ENCODE results near the gene ZNF710.

ZNF710 gene

GRCh38 chr15:90101130-90101968, 100.2 kb downstream of the ZNF710 start:
- TF ChIP-seq EP300 (IDR thresholded peaks at IDR 0.05; ENCODE audit: borderline replicate concordance) (no peak), ZBTB7A (IDR thresholded peaks at IDR 0.05; ENCODE audit: low read depth) (peak; percentile 77; the same call in 1 of the 2 replicates)

GRCh38 chr15:90101969-90102890, 101.1 kb downstream of the ZNF710 start, which contains the start of gene IDH2:
IDH2 (minus strand) TSS chr15:90102468; CDS start chr15:90102390, 78 bp downstream.
- TF ChIP-seq TEAD4 (IDR thresholded peaks at IDR 0.05), result no peak
- TF ChIP-seq CEBPB (IDR thresholded peaks at IDR 0.05), result no peak
- no peak for TF ChIP-seq TCF12 (IDR thresholded peaks at IDR 0.05; ENCODE audit: low read depth)
- peak; percentile 16; the same call in 1 of the 2 replicates for TF ChIP-seq REST (IDR thresholded peaks at IDR 0.05; ENCODE audit: low read depth)
- TF ChIP-seq YY1 (IDR thresholded peaks at IDR 0.05; ENCODE audit: low read depth), result 0 out of 2 replicates have a peak, but pooled peaks have one; percentile 25
- TF ChIP-seq FOXM1 (IDR thresholded peaks at IDR 0.05; ENCODE audit: borderline replicate concordance, low read depth), result no peak
- TF ChIP-seq ZBTB7A (IDR thresholded peaks at IDR 0.05; ENCODE audit: low read depth), result peak; percentile 17; the same call in 1 of the 2 replicates
- TF ChIP-seq TAF1 (IDR thresholded peaks at IDR 0.05; ENCODE audit: low read depth), result peak; percentile 63; the same call in 1 of the 2 replicates
- no peak for TF ChIP-seq CREB1 (IDR thresholded peaks at IDR 0.05; ENCODE audit: low read depth)
- TF ChIP-seq USF1 (IDR thresholded peaks at IDR 0.05), result no peak
- no peak for TF ChIP-seq NFIC (IDR thresholded peaks at IDR 0.05)
- no peak; the same call in 1 of the 2 replicates for TF ChIP-seq RAD21 (IDR thresholded peaks at IDR 0.05; ENCODE audit: low read depth)
- TF ChIP-seq EGR1 (IDR thresholded peaks at IDR 0.05), result no peak
- no peak for TF ChIP-seq EP300 (IDR thresholded peaks at IDR 0.05; ENCODE audit: borderline replicate concordance)
- TF ChIP-seq MAX (IDR thresholded peaks at IDR 0.05), result peak; percentile 54; the same call in 1 of the 2 replicates

GRCh38 chr15:90103701-90104329, 102.7 kb downstream of the ZNF710 start:
- TF ChIP-seq TAF1 (IDR thresholded peaks at IDR 0.05; ENCODE audit: low read depth) (no peak), USF1 (IDR thresholded peaks at IDR 0.05) (no peak), MAX (IDR thresholded peaks at IDR 0.05) (no peak), EP300 (IDR thresholded peaks at IDR 0.05; ENCODE audit: borderline replicate concordance) (no peak), YY1 (IDR thresholded peaks at IDR 0.05; ENCODE audit: low read depth) (no peak), FOXM1 (IDR thresholded peaks at IDR 0.05; ENCODE audit: borderline replicate concordance, low read depth) (no peak), NFIC (IDR thresholded peaks at IDR 0.05) (no peak), CEBPB (IDR thresholded peaks at IDR 0.05) (no peak), CREB1 (IDR thresholded peaks at IDR 0.05; ENCODE audit: low read depth) (no peak)

- no peak for TF ChIP-seq EGR1 (IDR thresholded peaks at IDR 0.05)
- TF ChIP-seq ZBTB7A (IDR thresholded peaks at IDR 0.05; ENCODE audit: low read depth), result 0 out of 2 replicates have a peak, but pooled peaks have one; percentile 7
- TF ChIP-seq REST (IDR thresholded peaks at IDR 0.05; ENCODE audit: low read depth), result no peak
- TF ChIP-seq NFIC (IDR thresholded peaks at IDR 0.05), result peak; percentile 91
- TF ChIP-seq CEBPB (IDR thresholded peaks at IDR 0.05), result peak; percentile 78
- no peak for TF ChIP-seq TAF1 (IDR thresholded peaks at IDR 0.05; ENCODE audit: low read depth)
- TF ChIP-seq TCF12 (IDR thresholded peaks at IDR 0.05; ENCODE audit: low read depth), result peak; percentile 89
- TF ChIP-seq USF1 (IDR thresholded peaks at IDR 0.05), result 0 out of 2 replicates have a peak, but pooled peaks have one; percentile 16
- no peak for TF ChIP-seq RAD21 (IDR thresholded peaks at IDR 0.05; ENCODE audit: low read depth)
- TF ChIP-seq EP300 (IDR thresholded peaks at IDR 0.05; ENCODE audit: borderline replicate concordance), result peak; percentile 68
These were observed 103.4 kb downstream of the ZNF710 start for GRCh38 chr15:90104551-90104950.
